Stimulated activated naive B cell treated with anti-CD40 and anti-IgM and Interleukin-4, amounts not matched to agents 10 μg/mL and 1 μg/mL and 100 μg/mL, for 72 hours (primary cell): ENCODE data around the gene AGO4.
"Not testable (repeated sequence)": the region's sequence is repeated elsewhere in the genome, so short reads cannot be mapped to it uniquely, and the experiment has no call there.

Experiments
- ATAC-seq, 2 donors: fragments of 150-1000 bp; cut with Tn5 transposase; replicated peaks; 2 replicates each; pipeline ENCODE4 v1.10.0; 2021; ENCODE audit warnings: moderate library complexity in 1 of 2
- DNase-seq: peaks from one replicate; pipeline ENCODE4 v3.0.0; 2021
- H3K27ac Mint-ChIP-seq: one replicate; pipeline ENCODE4 v1.8.0; 2022; ENCODE audit warnings: mild to moderate bottlenecking, mixed read lengths
- H3K27me3 Mint-ChIP-seq, 2 donors: one replicate each; pipeline ENCODE4 v1.8.0; 2022; ENCODE audit warnings: mixed read lengths in 2 of 2
- H3K36me3 Mint-ChIP-seq, 2 donors: one replicate each; pipeline ENCODE4 v1.8.0; 2022; ENCODE audit warnings: mixed read lengths in 2 of 2, mild to moderate bottlenecking in 1 of 2
- H3K4me1 Mint-ChIP-seq, 2 donors: one replicate each; pipeline ENCODE4 v1.8.0; 2022; ENCODE audit warnings: mixed read lengths in 2 of 2, mild to moderate bottlenecking in 1 of 2
- H3K4me3 Mint-ChIP-seq, 2 donors: one replicate each; pipeline ENCODE4 v1.8.0; 2022; ENCODE audit warnings: mild to moderate bottlenecking in 2 of 2, mixed read lengths in 2 of 2, moderate library complexity in 1 of 2
- H3K9me3 Mint-ChIP-seq, 2 donors: one replicate each; pipeline ENCODE4 v1.8.0; 2022; ENCODE audit warnings: mixed read lengths in 2 of 2, mild to moderate bottlenecking in 1 of 2

AGO4 gene

GRCh38 chr1:35864813-35865212, 57.0 kb downstream of the AGO4 start:
- Mint-ChIP-seq H3K36me3 (no peaks in the 10 kb centered on the region), H3K27me3 (no peaks in the 10 kb centered on the region), H3K9me3 (no peaks in the 10 kb centered on the region), H3K4me3 (no peak overlapping the region), H3K4me1 (peaks cover 2 to 11% of the 10 kb centered on the region in 2 donors), H3K27ac (no peak overlapping the region)
- ATAC-seq, result no peak
- DNase-seq, result no peak

GRCh38 chr1:35866991-35867390, 59.2 kb downstream of the AGO4 start:
- H3K4me3 Mint-ChIP-seq, result no peak overlapping the region
- H3K27ac Mint-ChIP-seq, result no peak overlapping the region
- DNase-seq (no peak), ATAC-seq (no peak)
- no peaks in the 10 kb centered on the region for H3K27me3 Mint-ChIP-seq
- peaks cover 0 to 4% of the 10 kb centered on the region in 2 donors for H3K4me1 Mint-ChIP-seq
- no peaks in the 10 kb centered on the region for H3K9me3 Mint-ChIP-seq
- no peaks in the 10 kb centered on the region for H3K36me3 Mint-ChIP-seq

GRCh38 chr1:35869245-35869950, 61.6 kb downstream of the AGO4 start:
- DNase-seq, H3K4me3 Mint-ChIP-seq, H3K36me3 Mint-ChIP-seq, H3K9me3 Mint-ChIP-seq, ATAC-seq, H3K27ac Mint-ChIP-seq, H3K4me1 Mint-ChIP-seq, H3K27me3 Mint-ChIP-seq: not testable (repeated sequence)

- Mint-ChIP-seq H3K4me1 (no peaks in the 10 kb centered on the region), H3K4me3 (no peak overlapping the region), H3K27ac (no peak overlapping the region), H3K36me3 (no peaks in the 10 kb centered on the region), H3K9me3 (no peaks in the 10 kb centered on the region), H3K27me3 (no peaks in the 10 kb centered on the region)
- ATAC-seq (no peak), DNase-seq (no peak)
Measured at GRCh38 chr1:35870651-35871309, 63.0 kb downstream of the AGO4 start.

- Mint-ChIP-seq H3K4me1 (no peaks in the 10 kb centered on the region), H3K4me3 (no peak overlapping the region), H3K9me3 (no peaks in the 10 kb centered on the region), H3K27ac (no peak overlapping the region), H3K36me3 (no peaks in the 10 kb centered on the region), H3K27me3 (no peaks in the 10 kb centered on the region)
- DNase-seq, result no peak
- no peak for ATAC-seq
Measured at GRCh38 chr1:35873243-35873750, 65.5 kb downstream of the AGO4 start.

DNA sequence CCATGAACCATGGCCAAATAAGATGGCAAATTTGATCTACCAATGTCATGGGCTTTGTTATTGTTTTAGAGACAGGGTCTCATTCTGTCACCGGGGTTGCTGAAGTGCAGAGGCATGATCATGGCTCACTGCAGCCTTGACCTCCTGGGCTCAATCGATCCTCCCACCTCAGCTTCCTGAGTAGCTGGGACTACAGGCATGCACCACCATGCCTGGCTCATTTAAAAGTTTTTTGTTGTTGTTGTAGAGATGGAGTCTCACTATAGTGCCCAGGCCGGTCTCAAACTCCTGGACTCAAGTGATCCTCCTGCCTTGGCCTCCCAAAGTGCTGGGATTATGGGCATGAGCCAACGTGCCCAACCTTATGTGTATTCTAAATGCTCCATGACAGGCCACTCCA, 66.3 kb downstream of the AGO4 start:
- H3K4me1 Mint-ChIP-seq, H3K27ac Mint-ChIP-seq, H3K36me3 Mint-ChIP-seq, DNase-seq, H3K27me3 Mint-ChIP-seq, H3K4me3 Mint-ChIP-seq, ATAC-seq, H3K9me3 Mint-ChIP-seq: not testable (repeated sequence)

DNA sequence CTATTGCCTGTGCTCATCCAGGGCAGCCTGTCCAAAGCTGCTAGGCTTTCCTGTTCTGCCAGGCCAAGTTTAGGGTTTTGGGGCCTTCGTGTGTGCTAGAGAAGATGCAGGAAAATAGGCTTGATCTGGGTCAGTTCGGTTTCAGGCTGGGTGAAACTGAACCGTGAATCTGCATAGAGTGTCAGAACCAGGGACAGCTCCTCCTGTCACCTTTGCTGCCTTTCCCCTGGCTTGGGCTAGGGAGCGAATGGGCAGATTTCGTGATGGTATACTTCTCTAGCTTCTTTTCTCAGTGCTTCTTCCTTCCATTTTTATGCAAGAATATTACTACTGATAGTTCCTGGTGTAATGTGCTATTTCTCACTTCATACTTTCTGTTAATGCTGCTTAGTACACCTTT, 69.2 kb downstream of the AGO4 start:
- peaks cover 3 to 4% of the 10 kb centered on the region in 2 donors for H3K27me3 Mint-ChIP-seq
- peaks cover 2 to 3% of the 10 kb centered on the region in 2 donors for H3K4me1 Mint-ChIP-seq
- DNase-seq, result no peak
- no peaks in the 10 kb centered on the region for H3K9me3 Mint-ChIP-seq
- H3K4me3 Mint-ChIP-seq, result no peak overlapping the region
- ATAC-seq, result no peak
- no peaks in the 10 kb centered on the region for H3K36me3 Mint-ChIP-seq
- no peak overlapping the region for H3K27ac Mint-ChIP-seq

DNA sequence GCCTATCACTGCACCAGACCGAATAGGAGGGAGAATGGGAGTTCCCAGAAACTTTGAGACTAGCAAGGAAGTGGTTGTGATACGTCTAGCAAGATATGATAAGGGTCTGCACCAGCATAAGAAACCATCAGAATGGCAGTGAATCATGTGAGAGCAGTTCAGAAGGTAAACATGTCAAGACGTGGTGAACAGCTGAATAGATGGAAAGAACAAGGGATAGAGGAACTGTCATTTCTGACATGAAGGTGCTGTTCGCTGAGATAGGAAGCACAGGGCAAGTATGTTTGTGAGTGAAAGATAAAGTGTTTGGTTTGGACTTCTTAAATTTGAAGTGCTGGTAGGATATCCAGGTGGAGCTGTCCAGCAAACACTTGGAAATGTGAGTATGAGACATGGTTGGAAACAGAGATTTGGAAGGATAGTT, 74.0 kb downstream of the AGO4 start:
- H3K9me3 Mint-ChIP-seq, result no peaks in the 10 kb centered on the region
- peak overlapping the region; percentile 8 to 99 for H3K4me3 Mint-ChIP-seq
- peak overlapping the region; percentile 27 for H3K27ac Mint-ChIP-seq
- H3K27me3 Mint-ChIP-seq, result peaks cover 4 to 5% of the 10 kb centered on the region in 2 donors
- ATAC-seq (no peak), DNase-seq (no peak)
- H3K4me1 Mint-ChIP-seq, result peaks cover 33 to 45% of the 10 kb centered on the region in 2 donors
- peaks cover 0 to 3% of the 10 kb centered on the region in 2 donors for H3K36me3 Mint-ChIP-seq

GRCh38 chr1:35882586-35882944, 74.7 kb downstream of the AGO4 start:
- H3K27me3 Mint-ChIP-seq, result peaks cover 4 to 5% of the 10 kb centered on the region in 2 donors
- no peak for DNase-seq
- ATAC-seq, result no peak
- peak overlapping the region; percentile 55 to 99 for H3K4me3 Mint-ChIP-seq
- H3K4me1 Mint-ChIP-seq, result peaks cover 40 to 52% of the 10 kb centered on the region in 2 donors
- H3K27ac Mint-ChIP-seq, result peak overlapping the region; percentile 27
- peaks cover 0 to 3% of the 10 kb centered on the region in 2 donors for H3K36me3 Mint-ChIP-seq
- H3K9me3 Mint-ChIP-seq, result no peaks in the 10 kb centered on the region

DNA sequence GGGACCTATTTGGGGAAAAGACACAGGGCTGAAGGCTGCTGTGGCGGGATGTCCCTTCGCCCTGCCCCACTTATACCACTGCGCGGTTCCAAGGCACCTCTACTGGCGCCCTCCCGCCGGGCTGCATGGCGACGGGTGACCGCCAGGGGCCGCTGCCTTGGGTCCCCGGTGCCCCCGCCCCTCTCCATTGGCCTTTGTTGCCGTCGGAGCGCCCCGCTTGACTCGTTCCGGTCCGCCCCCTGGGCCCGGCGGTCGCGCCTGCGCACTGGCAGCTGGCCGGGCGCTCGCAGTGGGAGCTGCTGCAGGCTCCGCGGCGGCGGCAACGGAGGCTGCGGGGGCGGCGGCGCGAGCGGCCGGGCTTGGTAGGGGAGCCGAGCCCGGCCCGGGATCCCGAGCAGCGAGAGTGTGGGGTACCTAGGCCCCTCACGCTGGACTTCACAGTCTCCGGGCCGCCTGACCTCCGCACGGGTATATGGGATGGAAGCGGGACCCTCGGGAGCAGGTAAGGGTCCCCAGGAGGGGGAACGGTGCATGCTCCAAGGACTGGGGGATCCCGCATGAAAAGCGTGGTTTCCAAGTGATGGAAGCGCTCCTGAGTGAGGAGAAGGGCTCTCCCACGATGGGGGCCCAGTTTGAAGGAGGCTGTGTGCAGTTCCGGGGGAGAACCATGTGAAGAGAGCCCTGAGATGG, 75.3 kb downstream of the AGO4 start, which contains the start of gene AGO1:
Gene AGO1, plus strand, starts transcription at position 265 of the 690 bp plus-strand sequence. Its CDS starts 213 bp downstream, at position 478.
- no peaks in the 10 kb centered on the region for H3K9me3 Mint-ChIP-seq
- ATAC-seq (peak; percentile 92 to 94), DNase-seq (peak; percentile 94)
- peaks cover 0 to 3% of the 10 kb centered on the region in 2 donors for H3K36me3 Mint-ChIP-seq
- H3K4me3 Mint-ChIP-seq, result peak within 1 kb of the TSS; percentile 99 to 100
- peaks cover 4 to 5% of the 10 kb centered on the region in 2 donors for H3K27me3 Mint-ChIP-seq
- H3K27ac Mint-ChIP-seq, result peak within 1 kb of the TSS; percentile 92
- peaks cover 43 to 58% of the 10 kb centered on the region in 2 donors for H3K4me1 Mint-ChIP-seq

DNA sequence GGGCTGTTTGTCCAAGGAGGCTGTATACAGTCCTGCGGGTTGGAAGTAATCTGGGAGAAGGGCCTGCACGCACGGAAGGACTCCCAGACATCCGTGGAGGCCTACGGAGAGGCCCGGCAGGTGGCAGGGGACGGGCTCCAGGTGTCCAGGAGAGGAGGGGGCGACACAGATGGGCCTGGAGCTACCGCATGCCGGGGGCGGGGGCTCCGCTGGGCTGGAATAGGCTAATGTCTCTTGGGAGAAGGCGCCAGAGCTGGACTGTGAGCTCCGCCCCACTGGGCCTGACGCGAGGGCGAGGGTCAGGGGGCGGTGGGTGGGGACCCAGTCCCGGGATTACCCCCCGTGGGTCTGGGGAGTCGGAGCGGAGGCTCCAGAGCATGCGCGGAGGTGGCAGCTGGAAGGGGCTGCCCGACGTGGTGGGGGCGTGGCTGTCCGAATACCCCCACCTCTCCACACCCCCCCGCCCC, 75.9 kb downstream of the AGO4 start:
- ATAC-seq, result peak; percentile 15 to 16
- peak; percentile 37 for DNase-seq
- H3K4me1 Mint-ChIP-seq, result peaks cover 47 to 63% of the 10 kb centered on the region in 2 donors

GRCh38 chr1:35884934-35885333, 77.1 kb downstream of the AGO4 start:
- no peak overlapping the region for H3K4me3 Mint-ChIP-seq
- H3K27ac Mint-ChIP-seq, result no peak overlapping the region
- H3K9me3 Mint-ChIP-seq, result no peaks in the 10 kb centered on the region
- no peak for DNase-seq
- peaks cover 50 to 71% of the 10 kb centered on the region in 2 donors for H3K4me1 Mint-ChIP-seq
- ATAC-seq, result no peak
- H3K27me3 Mint-ChIP-seq, result peaks cover under 1 to 5% of the 10 kb centered on the region in 2 donors
- peaks cover 12 to 13% of the 10 kb centered on the region in 2 donors for H3K36me3 Mint-ChIP-seq

More for the DNA sequence above, 75.9 kb downstream of the AGO4 start:
- Mint-ChIP-seq H3K27me3 (peaks cover 4 to 5% of the 10 kb centered on the region in 2 donors), H3K27ac (peak overlapping the region; percentile 92), H3K9me3 (no peaks in the 10 kb centered on the region), H3K4me3 (peak overlapping the region; percentile 99 to 100), H3K36me3 (peaks cover 4 to 6% of the 10 kb centered on the region in 2 donors)

DNA sequence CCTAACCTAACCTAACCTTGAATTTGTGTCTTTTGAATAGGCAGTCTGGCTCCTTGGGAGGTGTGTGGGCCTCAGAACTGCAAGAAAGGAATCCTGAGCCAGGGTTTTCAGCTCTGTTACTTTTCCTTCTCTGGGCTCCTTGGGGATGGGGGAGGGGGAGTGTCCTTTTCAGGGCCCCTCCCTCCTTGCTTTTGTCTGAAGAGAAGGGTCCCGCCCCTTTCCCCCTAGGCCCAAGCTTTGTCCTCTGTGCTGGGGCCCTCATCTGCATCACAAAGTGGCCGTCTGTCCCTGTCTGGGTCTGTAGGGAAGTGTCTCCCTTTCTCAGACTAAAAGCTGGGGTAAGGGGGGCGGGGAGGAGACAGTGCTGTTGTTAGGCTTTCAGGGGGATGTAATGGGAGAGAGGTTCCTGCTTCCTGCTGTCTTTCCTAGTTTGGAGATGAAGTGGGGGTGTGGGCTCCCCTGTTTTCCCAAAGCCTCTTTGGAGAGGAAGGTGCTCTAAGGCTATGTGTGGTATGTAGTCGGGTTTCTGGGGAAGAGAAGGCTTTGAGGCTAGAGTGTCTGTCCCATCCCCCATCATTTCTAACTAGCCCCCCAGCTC, 78.2 kb downstream of the AGO4 start:
- DNase-seq (no peak), ATAC-seq (no peak)
- Mint-ChIP-seq H3K9me3 (no peaks in the 10 kb centered on the region), H3K4me1 (peaks cover 50 to 73% of the 10 kb centered on the region in 2 donors), H3K27ac (peak overlapping the region; percentile 31), H3K36me3 (peaks cover 17 to 20% of the 10 kb centered on the region in 2 donors), H3K4me3 (no peak overlapping the region), H3K27me3 (peaks cover 0 to 5% of the 10 kb centered on the region in 2 donors)
